Fibroblast of lung (primary cell): Measurements from ENCODE around the gene ZNF618.

ENCODE experiments used
- EZH2 ChIP-seq: IDR thresholded peaks from 2 replicates; pipeline ENCODE4 v1.5.1; 2012; ENCODE audit warnings: low read length, control low read depth, mild to moderate bottlenecking; ENCODE audit errors: missing control alignments
- TF ChIP-seq, protein P1 (sequence below), 2 donors: IDR thresholded peaks in 1 of 2; conservative IDR thresholded peaks in 1 of 2; 1 replicate in 1 of 2; 2 replicates in 1 of 2; pipeline ENCODE4 v1.5.1; 2011 to 2012; ENCODE audit warnings: low read length in 2 of 2, control low read depth in 1 of 2, inconsistent platforms in 1 of 2, low read depth in 1 of 2, mild to moderate bottlenecking in 1 of 2

DNA sequence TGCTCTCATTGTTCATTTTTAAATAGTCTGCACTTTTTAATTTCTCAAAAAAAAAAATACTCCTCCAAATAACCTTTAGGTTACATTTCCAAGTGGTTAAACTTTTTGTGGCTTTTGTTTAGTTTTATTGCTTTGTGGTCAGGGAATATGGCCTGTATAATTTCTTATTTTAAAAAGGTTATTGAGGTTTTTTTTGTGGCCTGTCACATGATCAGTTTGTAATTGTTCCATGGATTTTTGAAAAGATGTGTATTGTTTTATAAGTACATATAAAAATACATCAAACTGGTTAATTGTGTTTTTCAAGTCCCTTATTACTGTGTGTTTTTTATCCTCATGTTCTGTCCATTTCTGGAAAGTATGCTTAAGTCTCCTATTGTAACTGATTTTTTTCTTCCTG lies 64.0 kb downstream of the ZNF618 start:
- TF ChIP-seq, protein P1, sequence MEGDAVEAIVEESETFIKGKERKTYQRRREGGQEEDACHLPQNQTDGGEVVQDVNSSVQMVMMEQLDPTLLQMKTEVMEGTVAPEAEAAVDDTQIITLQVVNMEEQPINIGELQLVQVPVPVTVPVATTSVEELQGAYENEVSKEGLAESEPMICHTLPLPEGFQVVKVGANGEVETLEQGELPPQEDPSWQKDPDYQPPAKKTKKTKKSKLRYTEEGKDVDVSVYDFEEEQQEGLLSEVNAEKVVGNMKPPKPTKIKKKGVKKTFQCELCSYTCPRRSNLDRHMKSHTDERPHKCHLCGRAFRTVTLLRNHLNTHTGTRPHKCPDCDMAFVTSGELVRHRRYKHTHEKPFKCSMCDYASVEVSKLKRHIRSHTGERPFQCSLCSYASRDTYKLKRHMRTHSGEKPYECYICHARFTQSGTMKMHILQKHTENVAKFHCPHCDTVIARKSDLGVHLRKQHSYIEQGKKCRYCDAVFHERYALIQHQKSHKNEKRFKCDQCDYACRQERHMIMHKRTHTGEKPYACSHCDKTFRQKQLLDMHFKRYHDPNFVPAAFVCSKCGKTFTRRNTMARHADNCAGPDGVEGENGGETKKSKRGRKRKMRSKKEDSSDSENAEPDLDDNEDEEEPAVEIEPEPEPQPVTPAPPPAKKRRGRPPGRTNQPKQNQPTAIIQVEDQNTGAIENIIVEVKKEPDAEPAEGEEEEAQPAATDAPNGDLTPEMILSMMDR (conservative IDR thresholded peaks at IDR 0.05 in 1 of 2, IDR thresholded peaks at IDR 0.05 in 1 of 2; ENCODE audit: low read depth in 1 of 2, low read length in 2 of 2) = no peak
- no peak for TF ChIP-seq EZH2
